Thoracic aorta (tissue), 2 donors: Measurements from ENCODE around the gene RBM42. TPM values are rescaled to one million over a fixed set of nuclear protein-coding genes. Genes with fewer than 3 reads are reported as not detected.

Experiments used
- ATAC-seq: fragments of 150-250 bp; one replicate; pipeline ENCODE4 v1.8.0; 2017; ENCODE audit warnings: low read depth; ENCODE audit not compliant: insufficient number of reproducible peaks, low FRiP score
- DNase-seq: peaks from one replicate; pipeline ENCODE4 v3.0.0-alpha.2; 2020; ENCODE audit warnings: low spot score
- H3K27ac ChIP-seq, 2 donors: fragments of 200-600 bp; sonication (generic); 1 replicate in 1 of 2; 2 replicates in 1 of 2; pipeline ENCODE4 v1.5.1; 2016; ENCODE audit warnings: mild to moderate bottlenecking in 2 of 2, moderate library complexity in 2 of 2
- H3K27me3 ChIP-seq: fragments of 200-600 bp; sonication (generic); replicated peaks from 2 replicates; pipeline ENCODE4 v1.6.0; 2016; ENCODE audit warnings: mild to moderate bottlenecking; ENCODE audit not compliant: insufficient read depth
- H3K36me3 ChIP-seq: fragments of 200-600 bp; sonication (generic); one replicate; pipeline ENCODE4 v1.5.1; 2016
- H3K4me1 ChIP-seq, 2 donors: fragments of 200-600 bp; sonication (generic); 1 replicate in 1 of 2; 2 replicates in 1 of 2; pipeline versions ENCODE4 v1.5.1 to v1.6.0; 2016; ENCODE audit warnings: low read depth in 2 of 2, mild to moderate bottlenecking in 1 of 2; ENCODE audit not compliant: control insufficient read depth in 1 of 2
- H3K4me3 ChIP-seq: fragments of 200-600 bp; sonication (generic); 2 replicates; pipeline ENCODE4 v1.5.1; 2016; ENCODE audit warnings: mild to moderate bottlenecking
- H3K9me3 ChIP-seq: fragments of 200-600 bp; sonication (generic); 2 replicates; pipeline ENCODE4 v1.5.1; 2016
- CTCF ChIP-seq: fragments of 200-600 bp; sonication (generic); IDR thresholded peaks from one replicate; pipeline ENCODE4 v1.5.1; 2019; ENCODE audit warnings: antibody characterized with exemption
- total RNA-seq, 2 donors: library from RNA; depleted of rRNA; stranded (reverse); fragments of >200 nt; gene quantifications; one replicate each; pipeline versions ENCODE4 v1.1.0 to v1.2.3, GENCODE V29; 2016

RBM42 gene
- total RNA-seq, 2 donors from 2014 or later: 47.2 to 53.8 TPM

- H3K27me3 ChIP-seq: no peaks in the 10 kb centered on the region
- no peaks in the 10 kb centered on the region for H3K9me3 ChIP-seq
- no peak overlapping the region for H3K27ac ChIP-seq
- DNase-seq: no peak
- ATAC-seq: no peak
- peaks cover 22% of the 10 kb centered on the region for H3K36me3 ChIP-seq
- H3K4me3 ChIP-seq: no peak overlapping the region
- no peak for TF ChIP-seq CTCF
- H3K4me1 ChIP-seq: no peaks in the 10 kb centered on the region
Measured at GRCh38 chr19:35663981-35664380, 35.1 kb downstream of the RBM42 start.

DNA sequence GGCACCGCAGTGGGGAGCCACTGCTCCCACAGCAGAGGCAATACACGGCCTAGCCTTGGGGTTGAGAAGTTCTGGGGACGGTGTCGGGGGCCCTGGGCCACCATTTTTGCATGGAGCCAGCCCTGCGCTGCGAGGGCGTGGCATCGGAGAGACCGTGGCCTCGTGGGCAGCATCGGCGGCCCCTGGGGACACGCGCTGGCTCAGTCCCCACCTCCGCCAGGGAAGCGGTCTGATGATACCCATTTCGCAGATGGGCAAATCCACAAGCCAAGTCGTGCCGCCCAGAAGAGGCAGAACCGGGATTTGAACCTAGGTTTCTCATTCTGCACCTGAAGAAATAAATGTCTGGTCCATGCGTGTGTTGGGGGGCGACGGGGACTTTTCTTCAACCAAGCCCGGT is 36.3 kb downstream of the RBM42 start:
- Histone ChIP-seq H3K36me3 (peaks cover 17% of the 10 kb centered on the region), H3K4me1 (no peaks in the 10 kb centered on the region), H3K4me3 (no peak overlapping the region), H3K27ac (no peak overlapping the region), H3K9me3 (no peaks in the 10 kb centered on the region), H3K27me3 (no peaks in the 10 kb centered on the region)
- DNase-seq: no peak
- ATAC-seq: no peak
- TF ChIP-seq CTCF: no peak

- ATAC-seq: no peak
- no peak for TF ChIP-seq CTCF
- Histone ChIP-seq H3K36me3 (peaks cover 17% of the 10 kb centered on the region), H3K27ac (no peak overlapping the region), H3K4me3 (no peak overlapping the region), H3K4me1 (no peaks in the 10 kb centered on the region), H3K27me3 (no peaks in the 10 kb centered on the region), H3K9me3 (no peaks in the 10 kb centered on the region)
- DNase-seq: no peak
Measured at GRCh38 chr19:35665604-35666003, 36.8 kb downstream of the RBM42 start.

GRCh38 chr19:35666251-35666913 is 37.5 kb downstream of the RBM42 start, which contains the start of gene UPK1A:
UPK1A (plus strand) TSS chr19:35666517; CDS start chr19:35666813, 296 bp downstream.
- H3K36me3 ChIP-seq: peaks cover 13% of the 10 kb centered on the region
- H3K4me1 ChIP-seq: no peaks in the 10 kb centered on the region
- no peak for TF ChIP-seq CTCF
- H3K27me3 ChIP-seq: no peaks in the 10 kb centered on the region
- ATAC-seq: no peak
- no peaks in the 10 kb centered on the region for H3K9me3 ChIP-seq
- no peak for DNase-seq
- H3K4me3 ChIP-seq: no peak within 1 kb of the TSS
- no peak within 1 kb of the TSS for H3K27ac ChIP-seq

DNA sequence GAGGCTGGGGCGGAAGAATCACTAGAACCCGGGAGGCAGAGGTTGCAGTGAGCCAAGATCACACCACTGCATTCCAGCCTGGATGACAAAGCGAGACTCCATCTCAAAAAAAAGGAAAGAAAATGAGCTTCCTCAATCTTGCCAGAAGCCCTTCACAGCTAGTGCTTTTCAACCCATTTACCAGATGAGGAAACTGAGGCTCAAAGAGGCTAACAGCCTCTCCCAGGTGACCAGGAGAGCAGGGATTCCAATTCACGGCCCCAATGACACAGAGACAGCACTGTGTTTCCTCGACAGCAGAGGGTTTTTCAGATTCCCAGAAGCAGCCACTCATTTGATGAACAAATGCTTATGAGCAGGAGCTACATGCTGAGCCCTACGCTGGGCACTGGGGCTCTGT is 40.7 kb downstream of the RBM42 start:
- no peak overlapping the region for H3K27ac ChIP-seq
- no peak for TF ChIP-seq CTCF
- peaks cover 8% of the 10 kb centered on the region for H3K36me3 ChIP-seq
- H3K4me3 ChIP-seq: no peak overlapping the region
- DNase-seq (no peak), ATAC-seq (no peak)
- H3K27me3 ChIP-seq: peaks cover 3% of the 10 kb centered on the region
- no peaks in the 10 kb centered on the region for H3K9me3 ChIP-seq
- H3K4me1 ChIP-seq: peaks cover 0 to 4% of the 10 kb centered on the region in 2 donors
